ENCODE data around the gene MYBPH. TPM values are rescaled to one million over a fixed set of nuclear protein-coding genes. Genes with fewer than 3 reads are reported as not detected.

The MYBPH gene, protein sequence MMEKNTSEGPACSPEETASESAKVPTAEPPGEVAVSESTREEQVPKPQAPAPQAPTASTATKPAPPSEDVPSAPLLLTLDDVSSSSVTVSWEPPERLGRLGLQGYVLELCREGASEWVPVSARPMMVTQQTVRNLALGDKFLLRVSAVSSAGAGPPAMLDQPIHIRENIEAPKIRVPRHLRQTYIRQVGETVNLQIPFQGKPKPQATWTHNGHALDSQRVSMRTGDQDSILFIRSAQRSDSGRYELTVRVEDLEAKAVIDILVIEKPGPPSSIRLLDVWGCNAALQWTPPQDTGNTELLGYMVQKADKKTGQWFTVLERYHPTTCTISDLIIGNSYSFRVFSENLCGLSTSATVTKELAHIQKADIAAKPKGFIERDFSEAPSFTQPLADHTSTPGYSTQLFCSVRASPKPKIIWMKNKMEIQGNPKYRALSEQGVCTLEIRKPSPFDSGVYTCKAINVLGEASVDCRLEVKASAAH
- not detected for total RNA-seq
- polyA plus RNA-seq (2013, experiment 1 of 2) = not detected
- not detected for polyA plus RNA-seq (2013, experiment 2 of 2)
- long read RNA-seq, experiment 1 = 0 reads
- long read RNA-seq, experiment 2 = 0 reads
- long read RNA-seq, experiment 3 = 0 reads
- long read RNA-seq, experiment 4 = 0 reads

DNA sequence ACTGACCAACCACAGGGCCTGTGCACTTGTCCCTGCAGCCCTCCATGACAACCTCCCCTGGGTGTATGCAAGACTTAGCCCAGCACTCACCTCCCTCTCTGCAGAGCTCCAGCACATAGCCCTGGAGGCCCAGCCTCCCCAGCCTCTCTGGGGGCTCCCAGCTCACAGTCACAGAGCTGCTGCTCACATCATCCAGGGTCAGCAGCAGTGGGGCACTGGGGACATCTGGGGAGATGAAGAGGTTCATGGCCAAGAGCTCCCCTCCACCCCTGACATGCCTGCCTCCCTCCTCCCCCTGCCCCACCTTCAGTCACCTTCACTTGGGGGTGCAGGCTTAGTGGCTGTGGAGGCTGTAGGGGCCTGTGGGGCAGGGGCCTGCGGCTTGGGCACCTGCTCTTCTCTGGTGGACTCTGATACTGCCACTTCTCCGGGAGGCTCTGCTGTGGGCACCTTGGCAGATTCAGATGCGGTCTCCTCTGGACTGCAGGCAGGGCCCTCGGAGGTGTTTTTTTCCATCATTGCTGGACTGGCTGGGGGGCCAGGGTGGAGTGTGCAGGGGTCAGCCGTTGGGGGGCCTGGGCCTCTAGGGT, at the start of gene MYBPH:
Gene MYBPH, minus strand, starts transcription at position 590 of the 590 bp plus-strand sequence. Its CDS starts 71 bp downstream, at position 519.
- Histone ChIP-seq H3K4me3 (ENCODE audit: low read length) (no peak within 1 kb of the TSS), H3K9me3 (ENCODE audit: control insufficient read depth, low read length) (no peaks in the 10 kb centered on the region), H3K4me1 (ENCODE audit: control insufficient read depth, insufficient read depth, low read length) (peaks cover 18% of the 10 kb centered on the region), H3K9ac (ENCODE audit: extremely low read depth, low read length, poor library complexity, severe bottlenecking) (no peak within 1 kb of the TSS), H3K27me3 (ENCODE audit: control insufficient read depth, insufficient read depth, low read length, poor library complexity, severe bottlenecking) (no peaks in the 10 kb centered on the region), H3K36me3 (ENCODE audit: control insufficient read depth, insufficient read depth, low read length) (no peaks in the 10 kb centered on the region), H3K27ac (ENCODE audit: low read depth, low read length) (no peak within 1 kb of the TSS)
- no peak for DNase-seq
- WGBS, 2 experiments (ENCODE audit: insufficient coverage in 1 of 2, insufficient read length in 1 of 2) = 89 to 92% methylated on average over 3 to 5 of the region's 5 CpGs
- Mint-ChIP-seq H3K4me3 (no peak within 1 kb of the TSS), H3K27me3 (ENCODE audit: insufficient read depth) (no peaks in the 10 kb centered on the region), H3K27ac (no peak within 1 kb of the TSS), H3K4me1 (peaks cover 39% of the 10 kb centered on the region), H3K36me3 (ENCODE audit: low read depth) (no peaks in the 10 kb centered on the region), H3K9me3 (no peaks in the 10 kb centered on the region)
- TF ChIP-seq, protein P1, sequence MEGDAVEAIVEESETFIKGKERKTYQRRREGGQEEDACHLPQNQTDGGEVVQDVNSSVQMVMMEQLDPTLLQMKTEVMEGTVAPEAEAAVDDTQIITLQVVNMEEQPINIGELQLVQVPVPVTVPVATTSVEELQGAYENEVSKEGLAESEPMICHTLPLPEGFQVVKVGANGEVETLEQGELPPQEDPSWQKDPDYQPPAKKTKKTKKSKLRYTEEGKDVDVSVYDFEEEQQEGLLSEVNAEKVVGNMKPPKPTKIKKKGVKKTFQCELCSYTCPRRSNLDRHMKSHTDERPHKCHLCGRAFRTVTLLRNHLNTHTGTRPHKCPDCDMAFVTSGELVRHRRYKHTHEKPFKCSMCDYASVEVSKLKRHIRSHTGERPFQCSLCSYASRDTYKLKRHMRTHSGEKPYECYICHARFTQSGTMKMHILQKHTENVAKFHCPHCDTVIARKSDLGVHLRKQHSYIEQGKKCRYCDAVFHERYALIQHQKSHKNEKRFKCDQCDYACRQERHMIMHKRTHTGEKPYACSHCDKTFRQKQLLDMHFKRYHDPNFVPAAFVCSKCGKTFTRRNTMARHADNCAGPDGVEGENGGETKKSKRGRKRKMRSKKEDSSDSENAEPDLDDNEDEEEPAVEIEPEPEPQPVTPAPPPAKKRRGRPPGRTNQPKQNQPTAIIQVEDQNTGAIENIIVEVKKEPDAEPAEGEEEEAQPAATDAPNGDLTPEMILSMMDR (conservative IDR thresholded peaks at IDR 0.05) = no peak

DNA sequence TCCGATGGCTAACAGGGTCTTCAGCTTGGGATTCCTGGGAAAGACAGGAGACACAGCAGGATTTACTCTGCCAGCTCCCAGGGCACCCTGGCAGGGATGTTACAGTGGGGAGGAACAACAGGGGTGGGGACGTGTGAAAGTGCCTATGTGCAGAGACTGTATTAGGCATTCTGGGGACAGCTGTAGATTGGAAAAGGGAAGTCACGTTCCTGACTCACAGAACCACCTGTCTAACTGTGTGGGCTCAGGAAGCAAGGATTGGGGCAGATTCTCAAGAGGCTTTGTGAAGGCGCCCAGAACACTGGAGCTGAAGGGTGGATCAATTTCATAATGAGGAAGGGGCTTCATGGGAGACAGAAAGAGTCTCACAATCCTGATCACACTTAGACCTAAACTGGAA, 49.4 kb upstream of the MYBPH start:
- H3K4me3 ChIP-seq (ENCODE audit: low read length) = no peak overlapping the region
- H3K4me1 ChIP-seq (ENCODE audit: control insufficient read depth, insufficient read depth, low read length) = no peaks in the 10 kb centered on the region
- H3K36me3 ChIP-seq (ENCODE audit: control insufficient read depth, insufficient read depth, low read length) = no peaks in the 10 kb centered on the region
- H3K9me3 Mint-ChIP-seq = no peaks in the 10 kb centered on the region
- H3K9ac ChIP-seq (ENCODE audit: extremely low read depth, low read length, poor library complexity, severe bottlenecking) = no peak overlapping the region
- no peaks in the 10 kb centered on the region for H3K4me1 Mint-ChIP-seq
- no peak for DNase-seq
- WGBS, 2 experiments (ENCODE audit: insufficient coverage in 1 of 2, insufficient read length in 1 of 2) = 81 to 92% methylated on average over 2 to 4 of the region's 4 CpGs
- H3K27me3 Mint-ChIP-seq (ENCODE audit: insufficient read depth) = peaks cover 29% of the 10 kb centered on the region
- H3K27me3 ChIP-seq (ENCODE audit: control insufficient read depth, insufficient read depth, low read length, poor library complexity, severe bottlenecking) = peaks cover 23% of the 10 kb centered on the region
- no peak overlapping the region for H3K4me3 Mint-ChIP-seq
- no peak overlapping the region for H3K27ac ChIP-seq (ENCODE audit: low read depth, low read length)
- TF ChIP-seq, protein P1 (conservative IDR thresholded peaks at IDR 0.05) = no peak
- H3K36me3 Mint-ChIP-seq (ENCODE audit: low read depth) = no peaks in the 10 kb centered on the region
- no peak overlapping the region for H3K27ac Mint-ChIP-seq
- H3K9me3 ChIP-seq (ENCODE audit: control insufficient read depth, low read length) = no peaks in the 10 kb centered on the region

- peaks cover 28% of the 10 kb centered on the region for H3K27me3 Mint-ChIP-seq (ENCODE audit: insufficient read depth)
- Histone ChIP-seq H3K9ac (ENCODE audit: extremely low read depth, low read length, poor library complexity, severe bottlenecking) (no peak overlapping the region), H3K27ac (ENCODE audit: low read depth, low read length) (no peak overlapping the region), H3K4me3 (ENCODE audit: low read length) (no peak overlapping the region), H3K9me3 (ENCODE audit: control insufficient read depth, low read length) (no peaks in the 10 kb centered on the region), H3K4me1 (ENCODE audit: control insufficient read depth, insufficient read depth, low read length) (no peaks in the 10 kb centered on the region), H3K36me3 (ENCODE audit: control insufficient read depth, insufficient read depth, low read length) (no peaks in the 10 kb centered on the region), H3K27me3 (ENCODE audit: control insufficient read depth, insufficient read depth, low read length, poor library complexity, severe bottlenecking) (peaks cover 15% of the 10 kb centered on the region)
- H3K4me1 Mint-ChIP-seq = no peaks in the 10 kb centered on the region
- WGBS, 2 experiments (ENCODE audit: insufficient coverage in 1 of 2, insufficient read length in 1 of 2) = 94% methylated on average over 12 to 18 of the region's 18 CpGs
- no peak overlapping the region for H3K4me3 Mint-ChIP-seq
- TF ChIP-seq, protein P1 (conservative IDR thresholded peaks at IDR 0.05) = no peak
- DNase-seq = no peak
- H3K27ac Mint-ChIP-seq = no peak overlapping the region
- H3K36me3 Mint-ChIP-seq (ENCODE audit: low read depth) = no peaks in the 10 kb centered on the region
- H3K9me3 Mint-ChIP-seq = no peaks in the 10 kb centered on the region
These were observed 47.6 kb upstream of the MYBPH start for GRCh38 chr1:203223012-203223775.

Data from endodermal cell (in vitro differentiated cells).